ENCODE measurements around the gene EHF. TPM values are rescaled to one million over a fixed set of nuclear protein-coding genes. Genes with fewer than 3 reads are reported as not detected.
A peak's percentile ranks its signal among the peaks of the same experiment; 100 is the strongest.

The EHF gene
- polyA plus RNA-seq, 1 donor from 2014 or later, result 0.17 TPM

DNA sequence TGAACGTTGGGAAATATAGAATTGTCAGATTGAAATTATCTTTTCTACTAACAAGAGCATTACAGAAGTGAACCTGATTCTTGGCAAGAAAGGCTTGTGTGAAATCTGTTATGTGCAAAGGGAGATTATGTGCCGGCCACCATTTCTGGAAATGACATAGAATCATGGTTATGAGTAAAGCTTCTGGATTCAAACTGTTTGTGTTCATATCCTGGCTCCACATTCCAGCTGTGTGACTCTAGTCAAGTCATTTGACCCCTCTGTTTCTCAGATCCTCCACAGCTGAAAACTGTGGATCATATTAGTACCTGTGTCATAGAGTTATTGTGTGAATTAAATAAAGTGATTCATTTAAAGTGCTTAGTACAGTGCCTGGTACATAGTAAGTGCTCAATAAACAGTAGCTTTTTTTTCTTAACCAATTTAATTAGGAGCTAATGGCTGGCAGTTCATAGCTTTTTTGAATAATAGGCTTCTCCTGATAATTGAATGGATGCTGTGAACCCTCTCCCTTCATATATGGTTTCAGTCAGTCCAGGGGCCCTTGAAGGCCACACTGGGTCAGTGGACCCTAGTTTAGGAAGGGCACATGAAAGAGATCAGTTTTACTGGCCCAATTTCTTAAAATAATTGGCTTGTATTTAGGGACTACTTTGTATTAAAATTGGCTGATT lies 34.6 kb downstream of the EHF start:
- Histone ChIP-seq H3K9ac (ENCODE audit: low read length) (no peak overlapping the region), H3K79me2 (replicated peaks; ENCODE audit: insufficient read depth, low read length) (no peaks in the 10 kb centered on the region), H3K36me3 (ENCODE audit: insufficient read depth, low read length) (no peaks in the 10 kb centered on the region), H2AFZ (ENCODE audit: low read depth, low read length) (peak overlapping the region; percentile 19), H3K4me3 (ENCODE audit: low read length) (no peak overlapping the region), H3K27ac (ENCODE audit: low read length) (peak overlapping the region; percentile 17), H3F3A (ENCODE audit: insufficient read depth, low read length, poor library complexity, severe bottlenecking) (no peaks in the 10 kb centered on the region), H3K27me3 (ENCODE audit: insufficient read depth, low read depth, low read length) (no peaks in the 10 kb centered on the region), H4K20me1 (ENCODE audit: insufficient read depth) (no peaks in the 10 kb centered on the region), H3K9me3 (ENCODE audit: low read length) (no peaks in the 10 kb centered on the region), H3K4me2 (ENCODE audit: low read length) (no peak overlapping the region), H3K9me2 (ENCODE audit: insufficient read depth, low read length) (no peaks in the 10 kb centered on the region)
- no peak for TF ChIP-seq TAF1 (IDR thresholded peaks at IDR 0.05; ENCODE audit: low read depth)
- TF ChIP-seq EP300 (conservative IDR thresholded peaks at IDR 0.05; ENCODE audit: poor library complexity, severe bottlenecking), result no peak
- TF ChIP-seq, protein P1, sequence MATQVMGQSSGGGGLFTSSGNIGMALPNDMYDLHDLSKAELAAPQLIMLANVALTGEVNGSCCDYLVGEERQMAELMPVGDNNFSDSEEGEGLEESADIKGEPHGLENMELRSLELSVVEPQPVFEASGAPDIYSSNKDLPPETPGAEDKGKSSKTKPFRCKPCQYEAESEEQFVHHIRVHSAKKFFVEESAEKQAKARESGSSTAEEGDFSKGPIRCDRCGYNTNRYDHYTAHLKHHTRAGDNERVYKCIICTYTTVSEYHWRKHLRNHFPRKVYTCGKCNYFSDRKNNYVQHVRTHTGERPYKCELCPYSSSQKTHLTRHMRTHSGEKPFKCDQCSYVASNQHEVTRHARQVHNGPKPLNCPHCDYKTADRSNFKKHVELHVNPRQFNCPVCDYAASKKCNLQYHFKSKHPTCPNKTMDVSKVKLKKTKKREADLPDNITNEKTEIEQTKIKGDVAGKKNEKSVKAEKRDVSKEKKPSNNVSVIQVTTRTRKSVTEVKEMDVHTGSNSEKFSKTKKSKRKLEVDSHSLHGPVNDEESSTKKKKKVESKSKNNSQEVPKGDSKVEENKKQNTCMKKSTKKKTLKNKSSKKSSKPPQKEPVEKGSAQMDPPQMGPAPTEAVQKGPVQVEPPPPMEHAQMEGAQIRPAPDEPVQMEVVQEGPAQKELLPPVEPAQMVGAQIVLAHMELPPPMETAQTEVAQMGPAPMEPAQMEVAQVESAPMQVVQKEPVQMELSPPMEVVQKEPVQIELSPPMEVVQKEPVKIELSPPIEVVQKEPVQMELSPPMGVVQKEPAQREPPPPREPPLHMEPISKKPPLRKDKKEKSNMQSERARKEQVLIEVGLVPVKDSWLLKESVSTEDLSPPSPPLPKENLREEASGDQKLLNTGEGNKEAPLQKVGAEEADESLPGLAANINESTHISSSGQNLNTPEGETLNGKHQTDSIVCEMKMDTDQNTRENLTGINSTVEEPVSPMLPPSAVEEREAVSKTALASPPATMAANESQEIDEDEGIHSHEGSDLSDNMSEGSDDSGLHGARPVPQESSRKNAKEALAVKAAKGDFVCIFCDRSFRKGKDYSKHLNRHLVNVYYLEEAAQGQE (IDR thresholded peaks at IDR 0.05; ENCODE audit: borderline replicate concordance), result no peak
- TF ChIP-seq MXI1 (conservative IDR thresholded peaks at IDR 0.05; ENCODE audit: poor library complexity, severe bottlenecking), result no peak
- TF ChIP-seq, protein P2, sequence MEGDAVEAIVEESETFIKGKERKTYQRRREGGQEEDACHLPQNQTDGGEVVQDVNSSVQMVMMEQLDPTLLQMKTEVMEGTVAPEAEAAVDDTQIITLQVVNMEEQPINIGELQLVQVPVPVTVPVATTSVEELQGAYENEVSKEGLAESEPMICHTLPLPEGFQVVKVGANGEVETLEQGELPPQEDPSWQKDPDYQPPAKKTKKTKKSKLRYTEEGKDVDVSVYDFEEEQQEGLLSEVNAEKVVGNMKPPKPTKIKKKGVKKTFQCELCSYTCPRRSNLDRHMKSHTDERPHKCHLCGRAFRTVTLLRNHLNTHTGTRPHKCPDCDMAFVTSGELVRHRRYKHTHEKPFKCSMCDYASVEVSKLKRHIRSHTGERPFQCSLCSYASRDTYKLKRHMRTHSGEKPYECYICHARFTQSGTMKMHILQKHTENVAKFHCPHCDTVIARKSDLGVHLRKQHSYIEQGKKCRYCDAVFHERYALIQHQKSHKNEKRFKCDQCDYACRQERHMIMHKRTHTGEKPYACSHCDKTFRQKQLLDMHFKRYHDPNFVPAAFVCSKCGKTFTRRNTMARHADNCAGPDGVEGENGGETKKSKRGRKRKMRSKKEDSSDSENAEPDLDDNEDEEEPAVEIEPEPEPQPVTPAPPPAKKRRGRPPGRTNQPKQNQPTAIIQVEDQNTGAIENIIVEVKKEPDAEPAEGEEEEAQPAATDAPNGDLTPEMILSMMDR (IDR thresholded peaks at IDR 0.05; ENCODE audit: poor library complexity, severe bottlenecking), result no peak
- no peak for TF ChIP-seq POLR2AphosphoS5 (IDR thresholded peaks at IDR 0.05)
- TF ChIP-seq EZH2 (IDR thresholded peaks at IDR 0.05; ENCODE audit: borderline replicate concordance, insufficient read depth, low read length, poor library complexity, severe bottlenecking), result no peak
- no peak for TF ChIP-seq SMC3 (conservative IDR thresholded peaks at IDR 0.05; ENCODE audit: poor library complexity)
- no peak for TF ChIP-seq RAD21 (conservative IDR thresholded peaks at IDR 0.05)

DNA sequence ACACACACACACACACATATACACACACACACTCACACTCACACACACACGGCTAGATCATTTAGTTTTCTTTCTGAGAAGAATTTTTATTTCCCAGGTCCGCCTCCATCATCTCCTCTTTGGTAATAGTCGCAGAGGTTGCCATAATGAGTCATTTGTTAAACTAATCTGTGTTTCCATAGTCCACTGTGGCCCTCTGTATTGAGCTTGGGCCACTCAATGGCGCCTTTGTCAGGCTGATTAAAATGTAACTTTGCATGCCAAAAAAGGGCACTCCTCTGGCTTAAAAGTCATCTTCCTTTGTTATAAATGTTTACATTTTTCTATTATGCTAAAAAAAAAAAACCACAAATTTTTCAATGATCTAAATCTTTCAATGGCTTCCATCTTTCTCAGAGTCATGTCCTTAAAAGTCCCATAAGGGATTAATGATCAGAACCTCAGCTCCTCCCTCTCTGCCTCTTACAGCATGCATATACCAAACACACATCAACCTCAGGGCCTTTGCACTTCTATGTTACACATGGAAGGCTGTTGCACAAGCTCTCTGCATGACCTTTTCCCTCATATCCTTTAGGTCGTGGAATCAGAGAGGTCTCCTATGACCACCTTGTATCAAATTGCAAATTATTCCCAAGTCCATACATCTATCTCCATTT lies 35.3 kb downstream of the EHF start:
- TF ChIP-seq, protein P1 (IDR thresholded peaks at IDR 0.05; ENCODE audit: borderline replicate concordance), result no peak
- TF ChIP-seq TAF1 (IDR thresholded peaks at IDR 0.05; ENCODE audit: low read depth) (no peak), POLR2AphosphoS5 (IDR thresholded peaks at IDR 0.05) (no peak)
- Histone ChIP-seq H2AFZ (ENCODE audit: low read depth, low read length) (no peak overlapping the region), H3K9ac (ENCODE audit: low read length) (no peak overlapping the region), H3K4me2 (ENCODE audit: low read length) (no peak overlapping the region), H3K27ac (ENCODE audit: low read length) (no peak overlapping the region), H3F3A (ENCODE audit: insufficient read depth, low read length, poor library complexity, severe bottlenecking) (no peaks in the 10 kb centered on the region), H3K27me3 (ENCODE audit: insufficient read depth, low read depth, low read length) (no peaks in the 10 kb centered on the region), H3K9me2 (ENCODE audit: insufficient read depth, low read length) (no peaks in the 10 kb centered on the region), H4K20me1 (ENCODE audit: insufficient read depth) (no peaks in the 10 kb centered on the region), H3K4me3 (ENCODE audit: low read length) (no peak overlapping the region), H3K36me3 (ENCODE audit: insufficient read depth, low read length) (no peaks in the 10 kb centered on the region), H3K79me2 (replicated peaks; ENCODE audit: insufficient read depth, low read length) (no peaks in the 10 kb centered on the region), H3K9me3 (ENCODE audit: low read length) (no peaks in the 10 kb centered on the region)
